Tibial nerve (tissue), 4 donors: ENCODE data around the gene MELK. TPM values are rescaled to one million over a fixed set of nuclear protein-coding genes. Genes with fewer than 3 reads are reported as not detected.
"Not testable (repeated sequence)": the region's sequence is repeated elsewhere in the genome, so short reads cannot be mapped to it uniquely, and the experiment has no call there.

Experiments
- DNase-seq, 2 donors: peaks; one replicate each; pipeline ENCODE4 v3.0.0-alpha.2; 2019; ENCODE audit warnings: low spot score in 2 of 2
- H3K27ac ChIP-seq, 4 donors: fragments of 200-600 bp; sonication (generic) in 3 of 4; one replicate each; pipeline ENCODE4 v1.5.1; 2017 to 2019; ENCODE audit warnings: mild to moderate bottlenecking in 1 of 4
- H3K27me3 ChIP-seq, 2 donors: fragments of 200-600 bp; sonication (generic) in 1 of 2; one replicate each; pipeline versions ENCODE4 v1.5.1 to v1.6.0; 2017 to 2019
- H3K36me3 ChIP-seq, 3 donors: fragments of 200-600 bp; sonication (generic); one replicate each; pipeline ENCODE4 v1.5.1; 2018 to 2019
- H3K4me1 ChIP-seq, 4 donors: fragments of 200-600 bp; sonication (generic) in 3 of 4; one replicate each; pipeline ENCODE4 v1.5.1; 2017 to 2019
- H3K4me3 ChIP-seq, 4 donors: fragments of 200-600 bp; sonication (generic) in 3 of 4; one replicate each; pipeline ENCODE4 v1.5.1; 2017 to 2019; ENCODE audit warnings: mild to moderate bottlenecking in 1 of 4, moderate library complexity in 1 of 4
- H3K9me3 ChIP-seq, 4 donors: fragments of 200-600 bp; sonication (generic) in 3 of 4; one replicate each; pipeline ENCODE4 v1.5.1; 2017 to 2019
- EP300 ChIP-seq, 2 donors: sonication (generic); formaldehyde crosslinking; IDR thresholded peaks; one replicate each; pipeline ENCODE4 v1.6.1; 2017; ENCODE audit warnings: antibody characterized with exemption in 2 of 2, mild to moderate bottlenecking in 1 of 2
- POLR2A ChIP-seq, 2 donors: fragments of 450-650 bp; IDR thresholded peaks; one replicate each; pipeline ENCODE4 v1.6.1; 2017; ENCODE audit warnings: antibody characterized with exemption in 2 of 2, mild to moderate bottlenecking in 2 of 2, moderate library complexity in 2 of 2
- WGBS, 2 donors: methylation state at CpG; one replicate each; pipeline ENCODE4 v1.1.5; 2018; 5-methylcytosine and 5-hydroxymethylcytosine counted together
- total RNA-seq, 4 donors: library from RNA; depleted of rRNA; stranded (reverse); fragments of >200 nt; gene quantifications; one replicate each; pipeline ENCODE4 v1.1.0, GENCODE V29; 2016
- TF ChIP-seq, protein P1 (sequence below), 5 experiments: fragments of 200-600 bp in 3 of 5; fragments of 450-650 bp in 2 of 5; sonication (generic) in 3 of 5; IDR thresholded peaks; one replicate each; pipeline ENCODE4 v1.5.1; 2016 to 2019; ENCODE audit warnings: antibody characterized with exemption in 5 of 5, mild to moderate bottlenecking in 3 of 5, moderate library complexity in 2 of 5

MELK gene
- total RNA-seq, 4 donors from 2014 or later: 0.22 to 1.2 (median 0.60) TPM; not detected in 1

GRCh38 chr9:36566813-36567221 lies 5.9 kb upstream of the MELK start:
- no peaks in the 10 kb centered on the region for H3K27me3 ChIP-seq
- peak overlapping the region; percentile 41 to 84 (median 63) for H3K27ac ChIP-seq
- no peaks in the 10 kb centered on the region for H3K36me3 ChIP-seq
- 32% methylated on average over 8 of the region's 8 CpGs for WGBS, 2 donors
- no peaks in the 10 kb centered on the region for H3K9me3 ChIP-seq
- no peak overlapping the region for H3K4me3 ChIP-seq
- peak in 1 of 2 donors; percentile 59 for TF ChIP-seq EP300 (IDR thresholded peaks at IDR 0.05)
- no peak for TF ChIP-seq POLR2A (IDR thresholded peaks at IDR 0.05)
- no peak for DNase-seq
- H3K4me1 ChIP-seq: peaks cover 0 to 13% (median 3%) of the 10 kb centered on the region in 4 donors

DNA sequence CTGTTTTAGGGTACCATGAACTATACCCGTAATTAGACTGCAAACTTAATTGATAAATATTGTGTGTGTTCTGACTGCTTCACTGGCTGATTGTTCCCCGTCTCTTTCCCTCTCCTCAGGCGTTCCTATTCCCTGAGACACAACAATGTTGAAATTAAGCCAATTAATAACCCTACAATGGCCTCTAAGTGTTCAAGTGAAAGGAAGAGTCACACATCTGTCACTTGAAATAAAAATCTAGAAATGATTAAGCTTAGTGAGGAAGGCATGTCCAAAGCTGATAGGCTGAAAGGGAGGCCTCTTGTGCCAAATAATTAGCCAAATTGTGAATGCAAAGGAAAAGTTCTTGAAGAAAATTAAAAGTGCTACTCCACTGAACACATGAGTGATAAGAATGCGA lies 4.0 kb upstream of the MELK start:
- not testable (repeated sequence) for H3K27me3 ChIP-seq, H3K27ac ChIP-seq, H3K36me3 ChIP-seq, DNase-seq, H3K4me3 ChIP-seq, H3K9me3 ChIP-seq
- H3K4me1 ChIP-seq: peaks cover 0 to 26% (median 10%) of the 10 kb centered on the region in 4 donors
- WGBS, 2 donors: 68 to 77% methylated on average over 4 of the region's 4 CpGs

DNA sequence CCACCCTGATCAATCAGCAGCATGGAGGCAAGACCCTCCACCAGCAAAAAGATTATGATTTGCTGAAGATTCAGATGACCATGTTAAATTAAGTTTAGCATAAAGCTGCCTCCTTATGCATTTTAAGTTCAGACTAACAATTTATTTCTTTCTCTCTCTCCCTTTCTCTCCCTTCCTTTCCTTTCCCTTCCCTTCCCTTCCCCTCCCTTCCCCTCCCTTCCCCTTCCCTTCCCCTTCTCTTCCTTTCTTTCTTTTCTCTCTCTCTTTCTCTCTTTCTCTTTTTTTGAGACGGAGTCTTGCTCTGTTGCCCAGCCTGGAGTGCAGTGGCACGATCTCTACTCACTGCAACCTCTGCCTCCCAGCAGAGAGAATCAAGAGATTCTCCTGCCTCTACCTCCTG lies 1.4 kb upstream of the MELK start:
- DNase-seq: no peak
- no peaks in the 10 kb centered on the region for H3K36me3 ChIP-seq
- no peak overlapping the region for H3K27ac ChIP-seq
- TF ChIP-seq EP300 (IDR thresholded peaks at IDR 0.05): no peak
- TF ChIP-seq POLR2A (IDR thresholded peaks at IDR 0.05): no peak
- TF ChIP-seq, protein P1, sequence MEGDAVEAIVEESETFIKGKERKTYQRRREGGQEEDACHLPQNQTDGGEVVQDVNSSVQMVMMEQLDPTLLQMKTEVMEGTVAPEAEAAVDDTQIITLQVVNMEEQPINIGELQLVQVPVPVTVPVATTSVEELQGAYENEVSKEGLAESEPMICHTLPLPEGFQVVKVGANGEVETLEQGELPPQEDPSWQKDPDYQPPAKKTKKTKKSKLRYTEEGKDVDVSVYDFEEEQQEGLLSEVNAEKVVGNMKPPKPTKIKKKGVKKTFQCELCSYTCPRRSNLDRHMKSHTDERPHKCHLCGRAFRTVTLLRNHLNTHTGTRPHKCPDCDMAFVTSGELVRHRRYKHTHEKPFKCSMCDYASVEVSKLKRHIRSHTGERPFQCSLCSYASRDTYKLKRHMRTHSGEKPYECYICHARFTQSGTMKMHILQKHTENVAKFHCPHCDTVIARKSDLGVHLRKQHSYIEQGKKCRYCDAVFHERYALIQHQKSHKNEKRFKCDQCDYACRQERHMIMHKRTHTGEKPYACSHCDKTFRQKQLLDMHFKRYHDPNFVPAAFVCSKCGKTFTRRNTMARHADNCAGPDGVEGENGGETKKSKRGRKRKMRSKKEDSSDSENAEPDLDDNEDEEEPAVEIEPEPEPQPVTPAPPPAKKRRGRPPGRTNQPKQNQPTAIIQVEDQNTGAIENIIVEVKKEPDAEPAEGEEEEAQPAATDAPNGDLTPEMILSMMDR (IDR thresholded peaks at IDR 0.05): no peak
- peaks cover 0 to 27% (median 13%) of the 10 kb centered on the region in 4 donors for H3K4me1 ChIP-seq
- no peaks in the 10 kb centered on the region for H3K27me3 ChIP-seq
- no peak overlapping the region for H3K4me3 ChIP-seq
- H3K9me3 ChIP-seq: no peaks in the 10 kb centered on the region
- WGBS, 2 donors: 77 to 86% methylated on average over 2 of the region's 2 CpGs

DNA sequence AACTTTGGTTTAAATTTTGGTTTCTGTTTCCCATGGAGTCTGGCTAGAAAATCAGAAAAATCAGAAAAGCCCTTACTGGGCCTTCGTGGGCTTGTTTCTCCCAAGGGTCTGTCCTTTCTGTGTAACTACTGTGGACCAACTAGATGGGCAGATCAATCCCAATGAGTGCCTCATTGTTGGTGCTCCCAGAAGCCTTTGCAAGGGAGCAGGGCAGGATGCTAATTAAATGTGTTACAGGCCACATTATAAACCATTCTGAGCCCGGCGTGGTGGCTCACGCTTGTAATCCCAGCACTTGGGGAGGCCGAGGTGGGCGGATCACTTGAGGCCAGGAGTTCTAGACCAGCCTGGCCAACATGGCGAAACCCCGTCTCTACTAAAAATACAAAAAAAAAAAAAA lies 1.4 kb downstream of the MELK start:
- H3K36me3 ChIP-seq, DNase-seq, H3K9me3 ChIP-seq, H3K27ac ChIP-seq, H3K27me3 ChIP-seq, H3K4me3 ChIP-seq: not testable (repeated sequence)
- H3K4me1 ChIP-seq: peaks cover 0 to 16% (median 10%) of the 10 kb centered on the region in 4 donors
- 87% methylated on average over 8 of the region's 8 CpGs for WGBS, 2 donors

GRCh38 chr9:36575411-36575882 lies 2.8 kb downstream of the MELK start:
- 45 to 53% methylated on average over 2 of the region's 2 CpGs for WGBS, 2 donors
- TF ChIP-seq EP300 (IDR thresholded peaks at IDR 0.05): no peak

GRCh38 chr9:36576866-36577265 lies 4.2 kb downstream of the MELK start:
- Histone ChIP-seq H3K27me3 (no peaks in the 10 kb centered on the region), H3K9me3 (no peaks in the 10 kb centered on the region), H3K4me1 (peaks cover 0 to 16% (median 10%) of the 10 kb centered on the region in 4 donors), H3K36me3 (no peaks in the 10 kb centered on the region), H3K27ac (no peak overlapping the region), H3K4me3 (no peak overlapping the region)
- 95 to 96% methylated on average over 3 of the region's 3 CpGs for WGBS, 2 donors
- DNase-seq: no peak
- no peak for TF ChIP-seq POLR2A (IDR thresholded peaks at IDR 0.05)
- TF ChIP-seq, protein P1 (IDR thresholded peaks at IDR 0.05): no peak
- no peak for TF ChIP-seq EP300 (IDR thresholded peaks at IDR 0.05)

More at GRCh38 chr9:36575411-36575882, 2.8 kb downstream of the MELK start:
- no peaks in the 10 kb centered on the region for H3K27me3 ChIP-seq
- peaks cover 0 to 16% (median 10%) of the 10 kb centered on the region in 4 donors for H3K4me1 ChIP-seq
- no peak overlapping the region for H3K27ac ChIP-seq
- H3K4me3 ChIP-seq: no peak overlapping the region
- DNase-seq: no peak
- H3K9me3 ChIP-seq: no peaks in the 10 kb centered on the region
- no peaks in the 10 kb centered on the region for H3K36me3 ChIP-seq

- H3K4me1 ChIP-seq: no peaks in the 10 kb centered on the region
- no peaks in the 10 kb centered on the region for H3K9me3 ChIP-seq
- H3K27me3 ChIP-seq: no peaks in the 10 kb centered on the region
- H3K4me3 ChIP-seq: no peak overlapping the region
- H3K27ac ChIP-seq: no peak overlapping the region
- WGBS, 2 donors: 91 to 96% methylated on average over 7 of the region's 7 CpGs
- no peak for DNase-seq
- H3K36me3 ChIP-seq: no peaks in the 10 kb centered on the region
- TF ChIP-seq, protein P1 (IDR thresholded peaks at IDR 0.05): no peak
- no peak for TF ChIP-seq POLR2A (IDR thresholded peaks at IDR 0.05)
- no peak for TF ChIP-seq EP300 (IDR thresholded peaks at IDR 0.05)
Measured at GRCh38 chr9:36584620-36585460, 12.1 kb downstream of the MELK start.
